ENCODE measurements around the gene USP40.

DNA sequence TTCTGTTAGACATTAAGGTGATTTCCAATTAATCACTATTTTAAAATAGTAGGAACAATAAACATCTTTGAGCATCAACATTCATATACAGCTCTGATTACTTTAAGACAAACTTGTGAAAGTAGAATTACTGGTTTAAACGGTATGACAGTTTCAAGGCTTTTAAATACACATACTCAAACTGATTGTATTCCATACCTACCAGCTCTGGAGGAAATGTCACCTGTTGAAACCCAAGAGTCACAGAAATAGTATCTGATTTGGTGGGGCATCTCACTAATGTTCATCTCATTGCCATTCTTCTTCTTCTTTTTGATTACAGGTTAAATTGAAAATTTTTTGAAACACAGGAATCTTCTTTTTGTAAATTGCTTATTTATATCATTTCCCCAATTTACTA is 36.2 kb downstream of the USP40 start:
- TF ChIP-seq, protein P1, sequence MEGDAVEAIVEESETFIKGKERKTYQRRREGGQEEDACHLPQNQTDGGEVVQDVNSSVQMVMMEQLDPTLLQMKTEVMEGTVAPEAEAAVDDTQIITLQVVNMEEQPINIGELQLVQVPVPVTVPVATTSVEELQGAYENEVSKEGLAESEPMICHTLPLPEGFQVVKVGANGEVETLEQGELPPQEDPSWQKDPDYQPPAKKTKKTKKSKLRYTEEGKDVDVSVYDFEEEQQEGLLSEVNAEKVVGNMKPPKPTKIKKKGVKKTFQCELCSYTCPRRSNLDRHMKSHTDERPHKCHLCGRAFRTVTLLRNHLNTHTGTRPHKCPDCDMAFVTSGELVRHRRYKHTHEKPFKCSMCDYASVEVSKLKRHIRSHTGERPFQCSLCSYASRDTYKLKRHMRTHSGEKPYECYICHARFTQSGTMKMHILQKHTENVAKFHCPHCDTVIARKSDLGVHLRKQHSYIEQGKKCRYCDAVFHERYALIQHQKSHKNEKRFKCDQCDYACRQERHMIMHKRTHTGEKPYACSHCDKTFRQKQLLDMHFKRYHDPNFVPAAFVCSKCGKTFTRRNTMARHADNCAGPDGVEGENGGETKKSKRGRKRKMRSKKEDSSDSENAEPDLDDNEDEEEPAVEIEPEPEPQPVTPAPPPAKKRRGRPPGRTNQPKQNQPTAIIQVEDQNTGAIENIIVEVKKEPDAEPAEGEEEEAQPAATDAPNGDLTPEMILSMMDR (IDR thresholded peaks at IDR 0.05) = no peak
- TF ChIP-seq ATF1 (CRISPR knock-in tag; IDR thresholded peaks at IDR 0.05) = no peak
